ENCODE data around the gene NUTM2F.
"Not testable (repeated sequence)": the region's sequence is repeated elsewhere in the genome, so short reads cannot be mapped to it uniquely, and the experiment has no call there.

GRCh38 chr9:94374176-94375056 is 46.0 kb upstream of the NUTM2F start:
- not testable (repeated sequence) for TF ChIP-seq CTCF (IDR thresholded peaks at IDR 0.05); EZH2 (IDR thresholded peaks at IDR 0.05; ENCODE audit: borderline replicate concordance, insufficient read depth, low read depth, low read length, poor library complexity, severe bottlenecking)

Measured in B cell (primary cell).